CD4-positive, CD25-positive, alpha-beta regulatory T cell (primary cell): ENCODE results near the gene SPTB. TPM values are rescaled to one million over a fixed set of nuclear protein-coding genes. Genes with fewer than 3 reads are reported as not detected.

ENCODE experiments used
- ATAC-seq, 2 donors: fragments of 150-1000 bp; cut with Tn5 transposase; one replicate each; pipeline ENCODE4 v1.10.0; 2021; ENCODE audit warnings: low read depth in 2 of 2, moderate number of reproducible peaks in 2 of 2, moderate library complexity in 1 of 2
- DNase-seq, 3 donors: peaks; one replicate each; pipeline versions ENCODE4 v3.0.0 to v3.0.0-alpha.2; 2012 to 2022; ENCODE audit warnings: mixed read lengths in 1 of 3
- H3K27ac ChIP-seq: one replicate; pipeline ENCODE4 v1.7.0; 2013; ENCODE audit warnings: mild to moderate bottlenecking, low read length; ENCODE audit not compliant: insufficient read depth, poor library complexity, severe bottlenecking
- H3K27me3 ChIP-seq: one replicate; pipeline ENCODE4 v1.7.0; 2013; ENCODE audit warnings: low read length; ENCODE audit not compliant: control insufficient read depth, insufficient read depth
- H3K36me3 ChIP-seq: one replicate; pipeline ENCODE4 v1.7.0; 2013; ENCODE audit warnings: mild to moderate bottlenecking, low read length, moderate library complexity; ENCODE audit not compliant: control insufficient read depth, insufficient read depth
- H3K4me1 ChIP-seq: 2 replicates; pipeline ENCODE4 v1.7.0; 2013; ENCODE audit warnings: mild to moderate bottlenecking, low read length; ENCODE audit not compliant: insufficient read depth, control insufficient read depth, poor library complexity, severe bottlenecking
- H3K4me3 ChIP-seq: one replicate; pipeline ENCODE4 v1.7.0; 2013; ENCODE audit warnings: low read depth, mild to moderate bottlenecking, low read length, moderate library complexity
- H3K9me3 ChIP-seq, 2 experiments: 1 replicate in 1 of 2; 2 replicates in 1 of 2; pipeline ENCODE4 v1.7.0; 2013; ENCODE audit warnings: low read length in 2 of 2, mild to moderate bottlenecking in 1 of 2, moderate library complexity in 1 of 2; ENCODE audit not compliant: control insufficient read depth in 2 of 2
- H3K27ac Mint-ChIP-seq, 3 donors: one replicate each; pipeline ENCODE4 v1.8.0; 2020 to 2022; ENCODE audit warnings: mild to moderate bottlenecking in 3 of 3, mixed read lengths in 3 of 3, moderate library complexity in 2 of 3
- H3K27me3 Mint-ChIP-seq: one replicate; pipeline ENCODE4 v1.8.0; 2022; ENCODE audit warnings: mild to moderate bottlenecking, mixed read lengths
- H3K36me3 Mint-ChIP-seq: one replicate; pipeline ENCODE4 v1.8.0; 2020; ENCODE audit warnings: mixed read lengths
- H3K4me1 Mint-ChIP-seq, 4 donors: one replicate each; pipeline ENCODE4 v1.8.0; 2020 to 2022; ENCODE audit warnings: mixed read lengths in 4 of 4, mild to moderate bottlenecking in 1 of 4
- H3K4me3 Mint-ChIP-seq, 4 donors: one replicate each; pipeline ENCODE4 v1.8.0; 2020 to 2022; ENCODE audit warnings: mild to moderate bottlenecking in 4 of 4, mixed read lengths in 4 of 4, moderate library complexity in 3 of 4
- H3K9me3 Mint-ChIP-seq, 7 donors: one replicate each; pipeline ENCODE4 v1.8.0; 2020 to 2022; ENCODE audit warnings: mixed read lengths in 7 of 7, mild to moderate bottlenecking in 3 of 7, moderate library complexity in 2 of 7
- polyA plus RNA-seq, 4 donors: library from polyadenylated mRNA; unstranded; fragments of 300-500 nt; fragmentation: Illumina TruSeq; gene quantifications; one replicate each; pipeline ENCODE4 v1.2.3, GENCODE V29; 2021
- total RNA-seq: library from RNA; stranded (reverse); gene quantifications from one replicate; pipeline ENCODE4 v1.2.3, GENCODE V29; 2022

Gene SPTB
- total and polyA plus RNA-seq, 5 donors from 2014 or later = 0.11 to 0.91 (median 0.24) TPM; not detected in 1

- peaks cover 0 to 5% (median 0%) of the 10 kb centered on the region in 4 donors for H3K4me1 Mint-ChIP-seq
- Histone ChIP-seq H3K27ac (no peak overlapping the region), H3K36me3 (no peaks in the 10 kb centered on the region), H3K27me3 (no peaks in the 10 kb centered on the region), H3K4me1 (no peaks in the 10 kb centered on the region), H3K9me3 (no peaks in the 10 kb centered on the region), H3K4me3 (no peak overlapping the region)
- H3K36me3 Mint-ChIP-seq = no peaks in the 10 kb centered on the region
- no peak overlapping the region for H3K27ac Mint-ChIP-seq
- ATAC-seq (no peak), DNase-seq (no peak)
- H3K4me3 Mint-ChIP-seq = no peak overlapping the region
- H3K27me3 Mint-ChIP-seq = peaks cover 8% of the 10 kb centered on the region
- peaks cover 0 to 3% (median 0%) of the 10 kb centered on the region in 7 donors for H3K9me3 Mint-ChIP-seq
Observed at GRCh38 chr14:64792871-64793560, 86.7 kb downstream of the SPTB start.

GRCh38 chr14:64792231-64792630 lies 87.5 kb downstream of the SPTB start:
- H3K27me3 Mint-ChIP-seq = peaks cover 4% of the 10 kb centered on the region
- Histone ChIP-seq H3K4me1 (no peaks in the 10 kb centered on the region), H3K4me3 (no peak overlapping the region), H3K27ac (no peak overlapping the region), H3K9me3 (no peaks in the 10 kb centered on the region), H3K36me3 (no peaks in the 10 kb centered on the region), H3K27me3 (no peaks in the 10 kb centered on the region)
- no peak for DNase-seq
- H3K9me3 Mint-ChIP-seq = peaks cover 0 to 3% (median 0%) of the 10 kb centered on the region in 7 donors
- no peak overlapping the region for H3K27ac Mint-ChIP-seq
- ATAC-seq = no peak
- H3K36me3 Mint-ChIP-seq = no peaks in the 10 kb centered on the region
- H3K4me1 Mint-ChIP-seq = peaks cover 0 to 5% (median 0%) of the 10 kb centered on the region in 4 donors
- H3K4me3 Mint-ChIP-seq = no peak overlapping the region

GRCh38 chr14:64790478-64790877 lies 89.2 kb downstream of the SPTB start:
- no peak overlapping the region for H3K27ac Mint-ChIP-seq

GRCh38 chr14:64789696-64790095 lies 90.0 kb downstream of the SPTB start:
- Mint-ChIP-seq H3K27me3 (peaks cover 4% of the 10 kb centered on the region), H3K36me3 (no peaks in the 10 kb centered on the region), H3K9me3 (peaks cover 0 to 3% (median 0%) of the 10 kb centered on the region in 7 donors), H3K4me1 (peaks cover 0 to 5% (median 0%) of the 10 kb centered on the region in 4 donors), H3K27ac (no peak overlapping the region), H3K4me3 (no peak overlapping the region)
- Histone ChIP-seq H3K27me3 (no peaks in the 10 kb centered on the region), H3K27ac (no peak overlapping the region), H3K4me1 (no peaks in the 10 kb centered on the region), H3K9me3 (no peaks in the 10 kb centered on the region), H3K36me3 (no peaks in the 10 kb centered on the region), H3K4me3 (no peak overlapping the region)
- ATAC-seq (no peak), DNase-seq (no peak)

More at GRCh38 chr14:64790478-64790877, 89.2 kb downstream of the SPTB start:
- no peak for DNase-seq
- no peaks in the 10 kb centered on the region for H3K9me3 ChIP-seq
- Mint-ChIP-seq H3K4me1 (peaks cover 0 to 5% (median 0%) of the 10 kb centered on the region in 4 donors), H3K4me3 (peak overlapping the region in 1 of 4 donors; percentile 51), H3K9me3 (peaks cover 0 to 3% (median 0%) of the 10 kb centered on the region in 7 donors), H3K36me3 (no peaks in the 10 kb centered on the region), H3K27me3 (peaks cover 4% of the 10 kb centered on the region)
- no peak overlapping the region for H3K27ac ChIP-seq
- no peak overlapping the region for H3K4me3 ChIP-seq
- no peaks in the 10 kb centered on the region for H3K36me3 ChIP-seq
- no peak for ATAC-seq
- H3K4me1 ChIP-seq = no peaks in the 10 kb centered on the region
- no peaks in the 10 kb centered on the region for H3K27me3 ChIP-seq

GRCh38 chr14:64788706-64789105 lies 91.0 kb downstream of the SPTB start:
- no peaks in the 10 kb centered on the region for H3K9me3 ChIP-seq
- no peak overlapping the region for H3K27ac Mint-ChIP-seq

GRCh38 chr14:64787619-64788018 lies 92.1 kb downstream of the SPTB start:
- H3K9me3 ChIP-seq = no peaks in the 10 kb centered on the region
- H3K4me1 Mint-ChIP-seq = peaks cover 0 to 5% (median 0%) of the 10 kb centered on the region in 4 donors
- ATAC-seq (no peak), DNase-seq (no peak)
- no peaks in the 10 kb centered on the region for H3K36me3 Mint-ChIP-seq
- no peak overlapping the region for H3K27ac ChIP-seq
- no peaks in the 10 kb centered on the region for H3K36me3 ChIP-seq
- H3K4me3 Mint-ChIP-seq = no peak overlapping the region
- no peaks in the 10 kb centered on the region for H3K9me3 Mint-ChIP-seq
- H3K4me3 ChIP-seq = no peak overlapping the region
- H3K4me1 ChIP-seq = no peaks in the 10 kb centered on the region
- no peak overlapping the region for H3K27ac Mint-ChIP-seq
- no peaks in the 10 kb centered on the region for H3K27me3 ChIP-seq
- peaks cover 4% of the 10 kb centered on the region for H3K27me3 Mint-ChIP-seq

More at GRCh38 chr14:64788706-64789105, 91.0 kb downstream of the SPTB start:
- DNase-seq = no peak
- H3K36me3 Mint-ChIP-seq = no peaks in the 10 kb centered on the region
- H3K27me3 ChIP-seq = no peaks in the 10 kb centered on the region
- no peak for ATAC-seq
- peaks cover 4% of the 10 kb centered on the region for H3K27me3 Mint-ChIP-seq
- no peak overlapping the region for H3K4me3 Mint-ChIP-seq
- H3K27ac ChIP-seq = no peak overlapping the region
- peaks cover 0 to 5% (median 0%) of the 10 kb centered on the region in 4 donors for H3K4me1 Mint-ChIP-seq
- no peaks in the 10 kb centered on the region for H3K4me1 ChIP-seq
- no peak overlapping the region for H3K4me3 ChIP-seq
- H3K9me3 Mint-ChIP-seq = peaks cover 0 to 2% (median 0%) of the 10 kb centered on the region in 7 donors
- no peaks in the 10 kb centered on the region for H3K36me3 ChIP-seq

- DNase-seq = no peak
Observed at GRCh38 chr14:64786296-64787149, 93.2 kb downstream of the SPTB start.

More at GRCh38 chr14:64786296-64787149, 93.2 kb downstream of the SPTB start:
- ATAC-seq = no peak
- peaks cover 0 to 5% (median 0%) of the 10 kb centered on the region in 4 donors for H3K4me1 Mint-ChIP-seq
- no peak overlapping the region for H3K4me3 ChIP-seq
- no peaks in the 10 kb centered on the region for H3K9me3 ChIP-seq
- H3K27me3 Mint-ChIP-seq = no peaks in the 10 kb centered on the region
- no peak overlapping the region for H3K27ac ChIP-seq
- no peaks in the 10 kb centered on the region for H3K4me1 ChIP-seq
- H3K9me3 Mint-ChIP-seq = no peaks in the 10 kb centered on the region
- no peak overlapping the region for H3K27ac Mint-ChIP-seq
- no peak overlapping the region for H3K4me3 Mint-ChIP-seq
- no peaks in the 10 kb centered on the region for H3K36me3 Mint-ChIP-seq
- no peaks in the 10 kb centered on the region for H3K36me3 ChIP-seq
- no peaks in the 10 kb centered on the region for H3K27me3 ChIP-seq
